HG02840 (cell line): Measurements from ENCODE around the gene EPM2AIP1.
"Not testable (repeated sequence)": the region's sequence is repeated elsewhere in the genome, so short reads cannot be mapped to it uniquely, and the experiment has no call there.

Experiments
- ATAC-seq: cut with Tn5 transposase; IDR thresholded peaks from one replicate; pipeline ENCODE4 v1.9.1; 2021; ENCODE audit warnings: mild to moderate bottlenecking, moderate library complexity, moderate number of reproducible peaks; ENCODE audit not compliant: unreplicated experiment, low FRiP score

EPM2AIP1 gene

GRCh38 chr3:36993326-36994283 is 674 bp upstream of the EPM2AIP1 start, which contains the start of gene MLH1:
TSS of gene MLH1 (plus strand) at chr3:36993518. CDS start at chr3:36993548, 30 bp downstream.
- peak; percentile 94 for ATAC-seq

GRCh38 chr3:36991923-36992805 is 767 bp downstream of the EPM2AIP1 start:
- ATAC-seq, result no peak

- ATAC-seq, result no peak
Measured at GRCh38 chr3:36991147-36991546, 1.8 kb downstream of the EPM2AIP1 start.

- ATAC-seq, result no peak
Measured at GRCh38 chr3:36989568-36989967, 3.4 kb downstream of the EPM2AIP1 start.

- no peak for ATAC-seq
Measured at GRCh38 chr3:36989005-36989404, 3.9 kb downstream of the EPM2AIP1 start.

- ATAC-seq, result no peak
Measured at GRCh38 chr3:36988356-36988755, 4.6 kb downstream of the EPM2AIP1 start.

GRCh38 chr3:36981006-36981405 is 11.9 kb downstream of the EPM2AIP1 start:
- no peak for ATAC-seq

- no peak for ATAC-seq
Measured at GRCh38 chr3:36973139-36973538, 19.8 kb downstream of the EPM2AIP1 start.

- ATAC-seq, result no peak
Measured at GRCh38 chr3:36972163-36972562, 20.8 kb downstream of the EPM2AIP1 start.

- ATAC-seq, result peak; percentile 88
Measured at GRCh38 chr3:36969540-36970432, 23.1 kb downstream of the EPM2AIP1 start.

- no peak for ATAC-seq
Measured at GRCh38 chr3:36969085-36969484, 23.8 kb downstream of the EPM2AIP1 start.

- ATAC-seq, result no peak
Measured at GRCh38 chr3:36965440-36965839, 27.5 kb downstream of the EPM2AIP1 start.

GRCh38 chr3:36964817-36965216 is 28.1 kb downstream of the EPM2AIP1 start:
- no peak for ATAC-seq

GRCh38 chr3:36964331-36964730 is 28.6 kb downstream of the EPM2AIP1 start:
- no peak for ATAC-seq

- not testable (repeated sequence) for ATAC-seq
Measured at GRCh38 chr3:36963008-36963407, 29.9 kb downstream of the EPM2AIP1 start.

GRCh38 chr3:36960502-36960901 is 32.4 kb downstream of the EPM2AIP1 start:
- ATAC-seq, result no peak

- no peak for ATAC-seq
Measured at GRCh38 chr3:36959821-36960220, 33.1 kb downstream of the EPM2AIP1 start.

GRCh38 chr3:36957862-36958686 is 34.9 kb downstream of the EPM2AIP1 start:
- no peak for ATAC-seq

GRCh38 chr3:36957063-36957462 is 35.9 kb downstream of the EPM2AIP1 start:
- no peak for ATAC-seq
